Gastroesophageal sphincter (tissue), 4 donors: ENCODE results near the gene PIP5K1C. TPM values are rescaled to one million over a fixed set of nuclear protein-coding genes. Genes with fewer than 3 reads are reported as not detected.

Source experiments
- ATAC-seq: fragments of 150-250 bp; one replicate; pipeline ENCODE4 v1.9.1; 2016; ENCODE audit warnings: mild to moderate bottlenecking, moderate library complexity
- H3K27ac ChIP-seq, 4 donors: fragments of 200-600 bp; sonication (generic) in 3 of 4; 1 replicate in 3 of 4; 2 replicates in 1 of 4; pipeline ENCODE4 v1.5.1; 2016 to 2019
- H3K27me3 ChIP-seq: fragments of 200-600 bp; sonication (generic); one replicate; pipeline ENCODE4 v1.5.1; 2019
- H3K36me3 ChIP-seq, 2 donors: fragments of 200-600 bp; sonication (generic); one replicate each; pipeline ENCODE4 v1.5.1; 2019; ENCODE audit warnings: control low read depth in 1 of 2
- H3K4me1 ChIP-seq, 3 donors: fragments of 200-600 bp; sonication (generic); 1 replicate in 2 of 3; 2 replicates in 1 of 3; pipeline ENCODE4 v1.5.1; 2016 to 2019; ENCODE audit warnings: control low read depth in 2 of 3
- H3K4me3 ChIP-seq, 2 donors: fragments of 200-600 bp; sonication (generic); one replicate each; pipeline ENCODE4 v1.5.1; 2019; ENCODE audit warnings: mild to moderate bottlenecking in 1 of 2, moderate library complexity in 1 of 2
- H3K9me3 ChIP-seq, 3 donors: fragments of 200-600 bp; sonication (generic); one replicate each; pipeline ENCODE4 v1.5.1; 2017 to 2019; ENCODE audit warnings: control low read depth in 2 of 3
- CTCF ChIP-seq, 4 experiments: fragments of 200-600 bp in 2 of 4; fragments of 450-650 bp in 2 of 4; sonication (generic) in 1 of 4; IDR thresholded peaks; one replicate each; pipeline ENCODE4 v1.5.1; 2017 to 2019; ENCODE audit warnings: antibody characterized with exemption in 4 of 4, mild to moderate bottlenecking in 2 of 4, moderate library complexity in 2 of 4
- EP300 ChIP-seq: sonication (generic); formaldehyde crosslinking; IDR thresholded peaks from one replicate; pipeline ENCODE4 v1.6.1; 2017; ENCODE audit warnings: antibody characterized with exemption, mild to moderate bottlenecking
- POLR2A ChIP-seq, 2 donors: fragments of 450-650 bp; IDR thresholded peaks; one replicate each; pipeline ENCODE4 v1.6.1; 2017; ENCODE audit warnings: antibody characterized with exemption in 2 of 2, mild to moderate bottlenecking in 2 of 2, moderate library complexity in 1 of 2
- POLR2AphosphoS5 ChIP-seq: sonication (generic); formaldehyde crosslinking; IDR thresholded peaks from one replicate; pipeline ENCODE4 v1.6.1; 2017; ENCODE audit warnings: antibody characterized with exemption
- WGBS, 2 donors: methylation state at CpG; one replicate each; pipeline ENCODE4 v1.1.5; 2018; ENCODE audit warnings: low coverage in 1 of 2; 5-methylcytosine and 5-hydroxymethylcytosine counted together
- total RNA-seq, 4 donors: library from RNA; depleted of rRNA; stranded (reverse); fragments of >200 nt; gene quantifications; one replicate each; pipeline ENCODE4 v1.1.0, GENCODE V29; 2016

PIP5K1C gene
- total RNA-seq, 4 donors from 2014 or later: 50.8 to 165 (median 61.5) TPM

DNA sequence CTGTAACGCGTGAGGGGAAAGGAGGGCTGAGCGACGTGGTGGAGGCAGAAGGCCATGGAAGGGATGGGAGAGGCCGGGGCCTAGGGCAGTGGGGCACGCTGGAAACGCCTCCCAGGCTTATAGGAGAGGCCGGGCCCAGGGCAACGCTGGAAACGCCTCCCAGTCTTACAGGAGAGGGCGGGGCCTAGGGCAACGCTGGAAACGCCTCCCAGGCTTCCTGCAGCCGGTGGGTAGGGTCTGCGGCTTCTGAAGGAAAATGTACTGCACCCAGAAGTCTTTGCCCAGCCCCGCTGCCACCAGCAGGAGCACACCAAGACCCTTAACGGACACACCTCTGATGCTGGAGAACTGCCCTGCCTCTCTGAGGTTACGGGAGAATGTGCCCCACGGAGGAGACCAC, 82.8 kb downstream of the PIP5K1C start:
- ATAC-seq: peak; percentile 65
- TF ChIP-seq EP300 (no peak), POLR2A (IDR thresholded peaks at IDR 0.05) (no peak), CTCF (IDR thresholded peaks at IDR 0.05) (no peak), POLR2AphosphoS5 (no peak)

GRCh38 chr19:3615524-3616135, 84.6 kb downstream of the PIP5K1C start:
- no peaks in the 10 kb centered on the region for H3K9me3 ChIP-seq
- H3K27ac ChIP-seq: peak overlapping the region in 1 of 4 donors; percentile 63
- TF ChIP-seq POLR2AphosphoS5 (no peak), EP300 (no peak), POLR2A (IDR thresholded peaks at IDR 0.05) (no peak), CTCF (IDR thresholded peaks at IDR 0.05) (no peak)
- no CpG with 5 or more reads among the region's 26 CpGs for WGBS, 2 donors
- H3K4me1 ChIP-seq: peaks cover 0 to 60% (median 21%) of the 10 kb centered on the region in 3 donors
- peaks cover 0 to 85% of the 10 kb centered on the region in 2 donors for H3K36me3 ChIP-seq
- H3K27me3 ChIP-seq: no peaks in the 10 kb centered on the region
- no peak overlapping the region for H3K4me3 ChIP-seq
- no peak for ATAC-seq

More for the DNA sequence above, 82.8 kb downstream of the PIP5K1C start:
- Histone ChIP-seq H3K36me3 (peaks cover 0 to 85% of the 10 kb centered on the region in 2 donors), H3K9me3 (no peaks in the 10 kb centered on the region), H3K4me3 (no peak overlapping the region), H3K27ac (peak overlapping the region in 3 of 4 donors; percentile 54 to 71 (median 62)), H3K27me3 (no peaks in the 10 kb centered on the region), H3K4me1 (peaks cover 0 to 55% (median 21%) of the 10 kb centered on the region in 3 donors)
- 63 to 82% methylated on average over 4 to 6 of the region's 19 CpGs for WGBS, 2 donors

DNA sequence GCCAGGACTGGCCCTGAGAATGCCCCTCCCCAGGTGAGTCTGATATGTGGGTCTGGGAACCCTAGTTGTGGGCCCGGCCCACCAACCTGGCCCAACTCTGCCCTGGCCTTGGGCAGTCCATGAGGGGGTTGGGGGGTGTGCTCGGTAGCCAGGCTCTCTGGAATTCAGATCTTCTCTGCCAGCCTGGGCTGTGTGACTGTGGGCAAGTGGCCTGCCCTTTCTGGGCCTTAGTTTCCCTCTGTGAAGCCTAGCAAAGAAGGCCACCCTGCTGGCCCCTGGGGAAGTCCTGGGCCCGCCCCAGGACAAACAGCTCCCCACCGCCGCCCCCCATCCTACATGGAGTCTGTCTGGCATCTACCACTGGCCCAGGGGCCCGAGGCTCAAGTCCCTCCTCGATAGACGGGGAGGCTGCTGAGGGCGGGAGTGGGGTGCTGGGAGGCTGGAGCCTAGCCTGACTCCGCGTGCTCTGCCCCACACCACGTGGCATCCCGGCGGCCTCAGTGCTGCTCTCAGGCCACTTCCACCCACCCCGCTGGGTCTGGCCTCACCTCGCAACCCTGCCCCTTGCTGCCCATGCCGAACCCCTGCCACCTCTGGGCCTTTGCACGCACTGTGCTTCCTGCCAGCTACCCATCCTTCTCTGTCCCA, 85.3 kb downstream of the PIP5K1C start:
- Histone ChIP-seq H3K4me3 (no peak overlapping the region), H3K36me3 (peaks cover 0 to 83% of the 10 kb centered on the region in 2 donors), H3K27ac (peak overlapping the region in 2 of 4 donors; percentile 63 to 69), H3K27me3 (no peaks in the 10 kb centered on the region), H3K9me3 (no peaks in the 10 kb centered on the region), H3K4me1 (peaks cover 0 to 60% (median 21%) of the 10 kb centered on the region in 3 donors)
- 93 to 100% methylated on average over 1 to 4 of the region's 18 CpGs for WGBS, 2 donors
- TF ChIP-seq CTCF (IDR thresholded peaks at IDR 0.05) (no peak), POLR2AphosphoS5 (no peak), POLR2A (IDR thresholded peaks at IDR 0.05) (no peak), EP300 (no peak)
- no peak for ATAC-seq

GRCh38 chr19:3613818-3614661, 86.2 kb downstream of the PIP5K1C start:
- no peaks in the 10 kb centered on the region for H3K9me3 ChIP-seq
- no peak overlapping the region for H3K4me3 ChIP-seq
- ATAC-seq: no peak
- H3K4me1 ChIP-seq: peaks cover 0 to 67% (median 22%) of the 10 kb centered on the region in 3 donors
- peaks cover 0 to 74% of the 10 kb centered on the region in 2 donors for H3K36me3 ChIP-seq
- no peaks in the 10 kb centered on the region for H3K27me3 ChIP-seq
- peak overlapping the region in 3 of 4 donors; percentile 57 to 69 (median 63) for H3K27ac ChIP-seq
- no CpG with 5 or more reads among the region's 39 CpGs for WGBS, 2 donors
- TF ChIP-seq POLR2A (IDR thresholded peaks at IDR 0.05) (no peak), POLR2AphosphoS5 (peak; percentile 73)
